HepG2 (cell line): ENCODE results near the gene CD3D. TPM values are rescaled to one million over a fixed set of nuclear protein-coding genes. Genes with fewer than 3 reads are reported as not detected.

Experiments
- FOXO1 ChIP-seq: sonication (generic); formaldehyde crosslinking; IDR thresholded peaks from 2 replicates; pipeline ENCODE4 v1.4.0; 2020; ENCODE audit warnings: missing genetic modification reagents
- RFXAP ChIP-seq: sonication (generic); formaldehyde crosslinking; IDR thresholded peaks from 2 replicates; pipeline ENCODE4 v1.4.0; 2020; ENCODE audit warnings: missing genetic modification reagents, borderline replicate concordance
- SNAPC2 ChIP-seq: sonication (generic); formaldehyde crosslinking; IDR thresholded peaks from 2 replicates; pipeline ENCODE4 v1.8.1; 2022; ENCODE audit warnings: mild to moderate bottlenecking, missing genetic modification reagents
- SOX5 ChIP-seq: IDR thresholded peaks from 2 replicates; pipeline ENCODE4 v1.6.1; 2016; ENCODE audit warnings: borderline replicate concordance
- THAP11 ChIP-seq: IDR thresholded peaks from 2 replicates; pipeline ENCODE4 v1.6.1; 2016; ENCODE audit warnings: missing biosample characterization, missing genetic modification reagents
- ZBTB1 ChIP-seq: sonication (generic); formaldehyde crosslinking; IDR thresholded peaks from 2 replicates; pipeline ENCODE4 v1.4.0; 2020; ENCODE audit warnings: missing genetic modification reagents, borderline replicate concordance
- ZBTB21 ChIP-seq: sonication (generic); formaldehyde crosslinking; IDR thresholded peaks from 2 replicates; pipeline ENCODE4 v1.4.0; 2020; ENCODE audit warnings: missing genetic modification reagents
- ZC3H13 ChIP-seq: sonication (generic); formaldehyde crosslinking; IDR thresholded peaks from 2 replicates; pipeline ENCODE4 v1.8.1; 2023; ENCODE audit warnings: mild to moderate bottlenecking, missing genetic modification reagents, moderate library complexity
- ZMAT3 ChIP-seq: sonication (generic); formaldehyde crosslinking; conservative IDR thresholded peaks from 2 replicates; pipeline ENCODE4 v1.7.0; 2021; ENCODE audit warnings: missing genetic modification reagents
- ZNF431 ChIP-seq: sonication (generic); formaldehyde crosslinking; IDR thresholded peaks from 2 replicates; pipeline ENCODE4 v1.9.0; 2022; ENCODE audit warnings: missing genetic modification reagents, low read depth, mild to moderate bottlenecking, borderline replicate concordance
- ZNF615 ChIP-seq: sonication (generic); formaldehyde crosslinking; IDR thresholded peaks from 2 replicates; pipeline ENCODE4 v1.5.0; 2020; ENCODE audit warnings: mild to moderate bottlenecking, missing genetic modification reagents, borderline replicate concordance
- ZNF652 ChIP-seq: IDR thresholded peaks from 2 replicates; pipeline ENCODE4 v1.6.1; 2016; ENCODE audit warnings: low read depth, borderline replicate concordance
- ZNF768 ChIP-seq: sonication (generic); formaldehyde crosslinking; IDR thresholded peaks from 2 replicates; pipeline ENCODE4 v1.4.0; 2020; ENCODE audit warnings: missing genetic modification reagents
- ZNF800 ChIP-seq: sonication (generic); formaldehyde crosslinking; IDR thresholded peaks from 2 replicates; pipeline ENCODE4 v1.4.0; 2020; ENCODE audit warnings: missing genetic modification reagents
- polyA plus RNA-seq, 8 experiments: library from polyadenylated mRNA; depleted of rRNA in 3 of 8; stranded (reverse) in 7 of 8; unstranded in 1 of 8; fragments of >200 nt; fragmentation: Illumina TruSeq in 4 of 8; extraction: Trizol in 4 of 8; gene quantifications; 2 replicates each; pipeline versions ENCODE4 v1.2.1 to v1.2.3, GENCODE V29; 2011 to 2016; ENCODE audit warnings: low read depth in 4 of 8, missing spikeins in 1 of 8, mixed read lengths in 1 of 8; ENCODE audit not compliant: insufficient read depth in 1 of 8
- total RNA-seq, 5 experiments: library from RNA; depleted of rRNA; stranded (reverse); fragments of >200 nt; fragmentation: Illumina TruSeq; extraction: Trizol; gene quantifications; 2 replicates each; pipeline ENCODE4 v1.2.3, GENCODE V29; 2016; ENCODE audit warnings: low read depth in 1 of 5
- TF ChIP-seq, protein P1 (sequence below), 2 experiments: fragments of 450-650 bp in 1 of 2; sonication (generic) in 1 of 2; formaldehyde crosslinking in 1 of 2; IDR thresholded peaks; 2 replicates each; pipeline versions ENCODE4 v1.6.1 to v1.8.0; 2016 to 2022; ENCODE audit warnings: antibody characterized with exemption in 1 of 2, mild to moderate bottlenecking in 1 of 2, missing genetic modification reagents in 1 of 2

Gene CD3D
- total and polyA plus RNA-seq, 2 of the 13 experiments (the other 11 are each of a cell fraction or from before 2014, with no cell fraction given), result 0.66 to 6.6 TPM

- TF ChIP-seq, protein P1, sequence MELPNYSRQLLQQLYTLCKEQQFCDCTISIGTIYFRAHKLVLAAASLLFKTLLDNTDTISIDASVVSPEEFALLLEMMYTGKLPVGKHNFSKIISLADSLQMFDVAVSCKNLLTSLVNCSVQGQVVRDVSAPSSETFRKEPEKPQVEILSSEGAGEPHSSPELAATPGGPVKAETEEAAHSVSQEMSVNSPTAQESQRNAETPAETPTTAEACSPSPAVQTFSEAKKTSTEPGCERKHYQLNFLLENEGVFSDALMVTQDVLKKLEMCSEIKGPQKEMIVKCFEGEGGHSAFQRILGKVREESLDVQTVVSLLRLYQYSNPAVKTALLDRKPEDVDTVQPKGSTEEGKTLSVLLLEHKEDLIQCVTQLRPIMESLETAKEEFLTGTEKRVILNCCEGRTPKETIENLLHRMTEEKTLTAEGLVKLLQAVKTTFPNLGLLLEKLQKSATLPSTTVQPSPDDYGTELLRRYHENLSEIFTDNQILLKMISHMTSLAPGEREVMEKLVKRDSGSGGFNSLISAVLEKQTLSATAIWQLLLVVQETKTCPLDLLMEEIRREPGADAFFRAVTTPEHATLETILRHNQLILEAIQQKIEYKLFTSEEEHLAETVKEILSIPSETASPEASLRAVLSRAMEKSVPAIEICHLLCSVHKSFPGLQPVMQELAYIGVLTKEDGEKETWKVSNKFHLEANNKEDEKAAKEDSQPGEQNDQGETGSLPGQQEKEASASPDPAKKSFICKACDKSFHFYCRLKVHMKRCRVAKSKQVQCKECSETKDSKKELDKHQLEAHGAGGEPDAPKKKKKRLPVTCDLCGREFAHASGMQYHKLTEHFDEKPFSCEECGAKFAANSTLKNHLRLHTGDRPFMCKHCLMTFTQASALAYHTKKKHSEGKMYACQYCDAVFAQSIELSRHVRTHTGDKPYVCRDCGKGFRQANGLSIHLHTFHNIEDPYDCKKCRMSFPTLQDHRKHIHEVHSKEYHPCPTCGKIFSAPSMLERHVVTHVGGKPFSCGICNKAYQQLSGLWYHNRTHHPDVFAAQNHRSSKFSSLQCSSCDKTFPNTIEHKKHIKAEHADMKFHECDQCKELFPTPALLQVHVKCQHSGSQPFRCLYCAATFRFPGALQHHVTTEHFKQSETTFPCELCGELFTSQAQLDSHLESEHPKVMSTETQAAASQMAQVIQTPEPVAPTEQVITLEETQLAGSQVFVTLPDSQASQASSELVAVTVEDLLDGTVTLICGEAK (IDR thresholded peaks at IDR 0.05), result peak; percentile 94
- TF ChIP-seq, protein P1 (CRISPR knock-in tag; IDR thresholded peaks at IDR 0.05), result no peak
- TF ChIP-seq FOXO1, result 0 out of 2 replicates have a peak, but pooled peaks have one; percentile 45
- TF ChIP-seq ZMAT3, result peak; percentile 70; the same call in 1 of the 2 replicates
- TF ChIP-seq ZNF800, result 0 out of 2 replicates have a peak, but pooled peaks have one; percentile 8
- no peak for TF ChIP-seq ZNF615 (CRISPR knock-in tag)
- 0 out of 2 replicates have a peak, but pooled peaks have one; percentile 31 for TF ChIP-seq ZBTB21 (CRISPR knock-in tag)
- peak; percentile 61; the same call in 1 of the 2 replicates for TF ChIP-seq ZC3H13
- peak; percentile 36; the same call in 1 of the 2 replicates for TF ChIP-seq SOX5 (CRISPR knock-in tag)
- TF ChIP-seq ZNF768 (CRISPR knock-in tag), result 0 out of 2 replicates have a peak, but pooled peaks have one; percentile 46
- TF ChIP-seq ZBTB1, result no peak
- peak; percentile 48; the same call in 1 of the 2 replicates for TF ChIP-seq RFXAP (CRISPR knock-in tag)
- TF ChIP-seq ZNF431 (CRISPR knock-in tag), result no peak
- peak; percentile 96 for TF ChIP-seq THAP11
- TF ChIP-seq ZNF652 (CRISPR knock-in tag), result no peak
- TF ChIP-seq SNAPC2 (CRISPR knock-in tag), result peak; percentile 83; the same call in 1 of the 2 replicates
Measured at GRCh38 chr11:118359295-118359958, 16.9 kb upstream of the CD3D start, which contains the start of gene UBE4A (continued).
